Astrocyte (in vitro differentiated cells and primary cell): ENCODE measurements around the gene ACADS. TPM values are rescaled to one million over a fixed set of nuclear protein-coding genes. Genes with fewer than 3 reads are reported as not detected.

Experiments used
- DNase-seq: peaks from one replicate; pipeline ENCODE4 v3.0.0-alpha.2; 2010; ENCODE audit warnings: low read depth
- FAIRE-seq: peaks from 2 replicates; lab custom pipeline; 2011; peaks lifted over from hg19 to GRCh38; lab: Jason Lieb, UNC
- H2AFZ ChIP-seq: 2 replicates; pipeline ENCODE4 v1.6.0; 2012; ENCODE audit warnings: low read depth, low read length, inconsistent platforms
- H3K27ac ChIP-seq: 2 replicates; pipeline ENCODE4 v1.5.1; 2011; ENCODE audit warnings: low read depth, low read length, inconsistent platforms
- H3K27me3 ChIP-seq: 2 replicates; pipeline ENCODE4 v1.6.0; 2011; ENCODE audit warnings: low read length, inconsistent platforms; ENCODE audit not compliant: insufficient read depth
- H3K36me3 ChIP-seq: 2 replicates; pipeline ENCODE4 v1.5.1; 2011; ENCODE audit warnings: low read length, inconsistent platforms; ENCODE audit not compliant: insufficient read depth
- H3K4me1 ChIP-seq: 2 replicates; pipeline ENCODE4 v1.5.1; 2011; ENCODE audit warnings: low read length, inconsistent platforms; ENCODE audit not compliant: insufficient read depth
- H3K4me2 ChIP-seq: 2 replicates; pipeline ENCODE4 v1.6.0; 2012; ENCODE audit warnings: low read length, inconsistent platforms
- H3K4me3 ChIP-seq: 2 replicates; pipeline ENCODE4 v1.5.1; 2011; ENCODE audit warnings: low read depth, mild to moderate bottlenecking, low read length, inconsistent platforms; ENCODE audit not compliant: insufficient read depth
- H3K79me2 ChIP-seq: 2 replicates; pipeline ENCODE4 v1.6.0; 2012; ENCODE audit warnings: mild to moderate bottlenecking, low read length, inconsistent platforms; ENCODE audit not compliant: insufficient read depth
- H3K9ac ChIP-seq: 2 replicates; pipeline ENCODE4 v1.6.0; 2012; ENCODE audit warnings: mild to moderate bottlenecking, low read length, inconsistent platforms
- H3K9me3 ChIP-seq: 2 replicates; pipeline ENCODE4 v1.5.1; 2012; ENCODE audit warnings: low read depth, mild to moderate bottlenecking, low read length, inconsistent platforms; ENCODE audit not compliant: insufficient read depth
- H4K20me1 ChIP-seq: 2 replicates; pipeline ENCODE4 v1.6.0; 2012; ENCODE audit warnings: low read length, inconsistent platforms; ENCODE audit not compliant: insufficient read depth
- H3K27ac Mint-ChIP-seq: one replicate; pipeline ENCODE4 v1.8.0; 2021; ENCODE audit warnings: mild to moderate bottlenecking, mixed read lengths; ENCODE audit not compliant: unreplicated experiment
- H3K27me3 Mint-ChIP-seq: one replicate; pipeline ENCODE4 v1.8.0; 2021; ENCODE audit warnings: low read depth, mixed read lengths; ENCODE audit not compliant: unreplicated experiment
- H3K36me3 Mint-ChIP-seq: one replicate; pipeline ENCODE4 v1.8.0; 2021; ENCODE audit warnings: low read depth, mixed read lengths; ENCODE audit not compliant: unreplicated experiment
- H3K4me1 Mint-ChIP-seq: one replicate; pipeline ENCODE4 v1.8.0; 2021; ENCODE audit warnings: low read depth, mixed read lengths; ENCODE audit not compliant: unreplicated experiment
- H3K4me3 Mint-ChIP-seq: one replicate; pipeline ENCODE4 v1.8.0; 2021; ENCODE audit warnings: mild to moderate bottlenecking, moderate library complexity, mixed read lengths; ENCODE audit not compliant: unreplicated experiment
- H3K9me3 Mint-ChIP-seq: one replicate; pipeline ENCODE4 v1.8.0; 2021; ENCODE audit warnings: mild to moderate bottlenecking, mixed read lengths; ENCODE audit not compliant: unreplicated experiment
- CTCF ChIP-seq: IDR thresholded peaks from 2 replicates; pipeline ENCODE4 v1.5.1; 2011; ENCODE audit warnings: low read depth, mild to moderate bottlenecking, inconsistent platforms, low read length, moderate library complexity; ENCODE audit not compliant: insufficient read depth
- EZH2 ChIP-seq: IDR thresholded peaks from 2 replicates; pipeline ENCODE4 v1.6.1; 2012; ENCODE audit warnings: mild to moderate bottlenecking, low read length, inconsistent platforms; ENCODE audit not compliant: insufficient read depth
- total RNA-seq: library from RNA; stranded (reverse); gene quantifications from 2 replicates; pipeline ENCODE4 v1.2.1, GENCODE V29; 2021

The ACADS gene
- total RNA-seq, 1 donor from 2014 or later = 2.8 TPM

- Histone ChIP-seq H3K27me3 (no peaks in the 10 kb centered on the region), H3K9me3 (no peaks in the 10 kb centered on the region), H3K4me3 (no peak overlapping the region), H3K36me3 (peaks cover 20% of the 10 kb centered on the region), H3K9ac (no peak overlapping the region), H3K27ac (no peak overlapping the region), H3K4me2 (no peak overlapping the region), H2AFZ (no peak overlapping the region), H3K4me1 (no peaks in the 10 kb centered on the region), H4K20me1 (peaks cover 14% of the 10 kb centered on the region), H3K79me2 (no peaks in the 10 kb centered on the region)
- TF ChIP-seq EZH2 = no peak
- no peak for TF ChIP-seq CTCF
- peaks cover 4% of the 10 kb centered on the region for H3K9me3 Mint-ChIP-seq
- no peak overlapping the region for H3K27ac Mint-ChIP-seq
- peaks cover 46% of the 10 kb centered on the region for H3K36me3 Mint-ChIP-seq
- no peak for DNase-seq
- H3K4me3 Mint-ChIP-seq = no peak overlapping the region
- no peaks in the 10 kb centered on the region for H3K27me3 Mint-ChIP-seq
- no peak for FAIRE-seq
- H3K4me1 Mint-ChIP-seq = peaks cover under 1% of the 10 kb centered on the region
These were observed 41.7 kb downstream of the ACADS start for GRCh38 chr12:120767071-120768024.

- H3K4me3 ChIP-seq = no peak overlapping the region
- H3K27me3 Mint-ChIP-seq = no peaks in the 10 kb centered on the region
- H3K27ac Mint-ChIP-seq = no peak overlapping the region
- no peak overlapping the region for H3K9ac ChIP-seq
- H3K27me3 ChIP-seq = no peaks in the 10 kb centered on the region
- H3K27ac ChIP-seq = no peak overlapping the region
- no peak overlapping the region for H3K4me2 ChIP-seq
- H3K36me3 Mint-ChIP-seq = peaks cover 39% of the 10 kb centered on the region
- TF ChIP-seq CTCF = no peak
- no peak for TF ChIP-seq EZH2
- no peaks in the 10 kb centered on the region for H3K9me3 ChIP-seq
- H3K4me1 Mint-ChIP-seq = peaks cover 5% of the 10 kb centered on the region
- H3K36me3 ChIP-seq = peaks cover 16% of the 10 kb centered on the region
- DNase-seq (no peak), FAIRE-seq (no peak)
- H3K4me3 Mint-ChIP-seq = no peak overlapping the region
- H3K4me1 ChIP-seq = no peaks in the 10 kb centered on the region
- H4K20me1 ChIP-seq = peaks cover 24% of the 10 kb centered on the region
- H3K79me2 ChIP-seq = no peaks in the 10 kb centered on the region
- peaks cover 4% of the 10 kb centered on the region for H3K9me3 Mint-ChIP-seq
- no peak overlapping the region for H2AFZ ChIP-seq
These were observed 45.5 kb downstream of the ACADS start for GRCh38 chr12:120771097-120771496.
